Measurements from ENCODE around the gene CRMP1. TPM values are rescaled to one million over a fixed set of nuclear protein-coding genes. Genes with fewer than 3 reads are reported as not detected.
"Not testable (repeated sequence)": the region's sequence is repeated elsewhere in the genome, so short reads cannot be mapped to it uniquely, and the experiment has no call there.

Gene CRMP1
- total and polyA plus RNA-seq, 7 experiments from 2014 or later = 0.46 TPM; not detected in 6

DNA sequence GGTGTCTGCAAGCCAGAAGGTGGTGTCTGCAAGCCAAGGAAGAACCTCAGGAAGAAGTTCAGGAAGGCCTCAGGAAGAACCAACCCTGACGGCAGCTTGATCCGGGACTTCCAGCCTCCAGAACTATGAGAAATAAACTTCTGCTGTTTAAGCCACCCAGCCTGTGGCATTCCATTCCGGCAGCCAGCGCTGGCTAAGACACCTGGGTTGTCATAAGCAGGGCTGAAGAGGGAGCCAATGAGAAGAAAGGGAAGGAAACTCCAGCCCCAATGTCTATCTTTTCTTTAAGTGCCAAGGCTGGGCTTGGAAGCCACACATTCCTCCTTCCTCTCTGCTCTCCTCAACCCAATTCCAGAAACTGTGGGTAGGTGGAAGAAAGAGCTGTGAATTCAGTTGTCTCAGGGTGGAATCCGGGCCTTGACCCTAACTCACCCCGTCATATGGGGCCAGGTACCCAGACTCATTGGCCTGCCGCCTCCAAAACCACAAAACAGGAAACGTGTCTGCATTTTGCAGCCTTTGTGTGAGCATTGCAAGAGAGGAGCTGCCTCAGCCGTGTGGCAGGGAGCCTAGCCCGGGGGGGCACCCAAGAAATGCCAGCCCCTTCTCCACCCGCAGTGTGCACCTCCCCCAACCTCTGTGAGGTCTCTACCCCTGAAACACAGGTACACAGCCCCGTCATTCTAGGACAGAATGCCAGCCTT is 26.8 kb downstream of the CRMP1 start:
- H3K36me3 Mint-ChIP-seq = no peaks in the 10 kb centered on the region
- peaks cover 4 to 5% of the 10 kb centered on the region in 2 donors for H3K4me1 ChIP-seq (ENCODE audit: control insufficient read depth in 2 of 2, insufficient read depth in 2 of 2, low read length in 2 of 2)
- H3K27ac Mint-ChIP-seq = no peak overlapping the region
- ChIA-PET CTCF (no interaction called here), POLR2A (no interaction called here)
- H3K36me3 ChIP-seq (ENCODE audit: control insufficient read depth in 2 of 3, insufficient read depth in 3 of 3, low read length in 3 of 3) = no peaks in the 10 kb centered on the region
- no peak overlapping the region for H3K27ac ChIP-seq (ENCODE audit: low read depth, low read length)
- H3K4me3 ChIP-seq (ENCODE audit: low read length) = no peak overlapping the region
- H3K27me3 Mint-ChIP-seq = peaks cover 2 to 25% (median 15%) of the 10 kb centered on the region in 5 donors
- no peaks in the 10 kb centered on the region for H3K9me3 Mint-ChIP-seq
- H3K9me3 ChIP-seq (ENCODE audit: control insufficient read depth in 2 of 3, low read length in 3 of 3) = no peaks in the 10 kb centered on the region
- no peak for ATAC-seq
- peak overlapping the region in 5 of 10 donors; percentile 30 to 39 (median 38) for H3K4me3 Mint-ChIP-seq
- intact Hi-C loops (cut with micrococcal nuclease) = no loop called here
- no peaks in the 10 kb centered on the region for H3K27me3 ChIP-seq (ENCODE audit: control insufficient read depth in 2 of 2, insufficient read depth in 2 of 2, low read length in 2 of 2)
- peaks cover 4 to 46% (median 15%) of the 10 kb centered on the region in 7 donors for H3K4me1 Mint-ChIP-seq
- DNase-seq = peak in 1 of 9 donors; percentile 1

DNA sequence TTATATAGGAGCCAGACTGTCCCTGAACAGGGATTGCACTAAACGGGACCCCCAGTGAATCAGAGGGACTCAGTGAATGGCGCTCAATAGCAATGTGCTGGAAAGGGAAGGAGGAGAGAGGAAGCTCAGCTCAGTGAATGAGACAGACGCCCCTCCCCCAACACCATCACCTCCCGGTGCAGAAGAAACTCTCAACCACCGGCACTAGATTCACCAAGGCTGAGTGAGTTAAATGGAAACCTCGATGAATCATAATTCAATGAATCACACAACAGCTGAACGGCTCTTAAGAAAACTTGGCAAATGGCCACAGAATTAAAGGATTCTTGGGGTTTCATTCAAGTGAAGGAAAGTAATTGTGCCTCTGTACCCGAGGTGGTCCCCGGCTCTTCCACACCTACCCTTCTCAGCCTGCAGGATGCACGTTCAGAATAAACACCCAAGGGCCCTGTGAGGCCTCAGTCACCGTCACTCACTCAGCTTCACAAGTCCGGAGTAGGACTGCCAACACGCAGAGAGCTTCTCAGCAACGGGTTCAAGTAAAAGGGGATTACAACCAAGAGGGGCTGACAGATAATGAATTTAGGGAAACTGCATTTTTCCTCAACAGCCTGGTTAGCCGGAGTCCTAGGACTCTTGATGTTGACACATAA is 29.3 kb downstream of the CRMP1 start:
- Mint-ChIP-seq H3K4me3 (peak overlapping the region in 1 of 10 donors; percentile 49), H3K27ac (peak overlapping the region in 1 of 9 donors; percentile 58), H3K36me3 (no peaks in the 10 kb centered on the region), H3K27me3 (peaks cover 0 to 16% (median 9%) of the 10 kb centered on the region in 5 donors), H3K4me1 (peaks cover 4 to 39% (median 15%) of the 10 kb centered on the region in 7 donors), H3K9me3 (no peaks in the 10 kb centered on the region)
- no peak overlapping the region for H3K4me3 ChIP-seq (ENCODE audit: low read length)
- ChIA-PET POLR2A (no interaction called here), CTCF (no interaction called here)
- intact Hi-C loops (cut with micrococcal nuclease) = no loop called here
- H3K9me3 ChIP-seq (ENCODE audit: control insufficient read depth in 2 of 3, low read length in 3 of 3) = no peaks in the 10 kb centered on the region
- no peak for ATAC-seq
- DNase-seq = peak in 1 of 9 donors; percentile 58
- H3K36me3 ChIP-seq (ENCODE audit: control insufficient read depth in 2 of 3, insufficient read depth in 3 of 3, low read length in 3 of 3) = no peaks in the 10 kb centered on the region
- H3K27me3 ChIP-seq (ENCODE audit: control insufficient read depth in 2 of 2, insufficient read depth in 2 of 2, low read length in 2 of 2) = no peaks in the 10 kb centered on the region
- H3K27ac ChIP-seq (ENCODE audit: low read depth, low read length) = no peak overlapping the region
- peaks cover 4 to 5% of the 10 kb centered on the region in 2 donors for H3K4me1 ChIP-seq (ENCODE audit: control insufficient read depth in 2 of 2, insufficient read depth in 2 of 2, low read length in 2 of 2)

DNA sequence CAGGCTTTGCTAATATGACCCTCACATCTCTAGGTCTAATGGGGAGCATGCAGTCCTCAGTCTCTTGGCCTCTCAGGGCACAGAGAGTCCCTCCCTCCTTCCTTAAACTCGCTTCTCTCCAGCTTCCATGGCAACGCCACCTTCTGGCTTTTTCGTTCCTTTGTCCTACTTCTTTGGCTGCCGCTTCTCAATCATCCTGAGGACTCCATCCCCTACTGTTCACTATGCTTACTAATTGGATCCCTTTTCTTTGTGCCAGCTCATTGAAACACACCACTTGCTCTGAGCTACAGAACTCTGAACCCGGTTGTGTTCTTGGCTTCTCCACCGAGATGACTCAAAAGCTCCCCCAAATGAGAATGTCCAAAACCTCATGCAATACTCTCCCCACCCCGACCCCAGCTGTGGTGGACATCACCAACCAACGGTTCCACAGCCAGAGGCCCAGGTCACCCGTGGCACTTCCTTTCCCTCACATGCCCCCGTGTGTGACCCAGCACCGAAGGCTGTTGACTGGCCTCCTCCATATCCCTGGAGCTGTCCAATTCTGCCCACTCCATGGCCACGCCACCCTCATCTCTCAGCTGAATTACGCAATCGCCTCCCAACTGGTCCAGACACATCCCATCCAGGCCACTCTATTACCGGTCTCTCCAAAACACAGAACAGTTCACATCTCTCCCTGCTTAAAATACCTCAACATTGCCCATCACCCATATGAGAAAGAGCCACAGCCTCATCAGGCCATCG is 34.7 kb downstream of the CRMP1 start:
- H3K27ac Mint-ChIP-seq = no peak overlapping the region
- CTCF ChIA-PET = no interaction called here
- no peaks in the 10 kb centered on the region for H3K4me1 ChIP-seq (ENCODE audit: control insufficient read depth in 2 of 2, insufficient read depth in 2 of 2, low read length in 2 of 2)
- no peaks in the 10 kb centered on the region for H3K36me3 ChIP-seq (ENCODE audit: control insufficient read depth in 2 of 3, insufficient read depth in 3 of 3, low read length in 3 of 3)
- no peaks in the 10 kb centered on the region for H3K27me3 ChIP-seq (ENCODE audit: control insufficient read depth in 2 of 2, insufficient read depth in 2 of 2, low read length in 2 of 2)
- H3K27me3 Mint-ChIP-seq = peaks cover 0 to 5% (median 0%) of the 10 kb centered on the region in 5 donors
- no peaks in the 10 kb centered on the region for H3K9me3 Mint-ChIP-seq
- DNase-seq = no peak
- no peaks in the 10 kb centered on the region for H3K36me3 Mint-ChIP-seq
- POLR2A ChIA-PET = no interaction called here
- H3K4me1 Mint-ChIP-seq = peaks cover 0 to under 1% (median 0%) of the 10 kb centered on the region in 7 donors
- H3K4me3 ChIP-seq (ENCODE audit: low read length) = no peak overlapping the region
- intact Hi-C loops (cut with micrococcal nuclease) = no loop called here
- H3K27ac ChIP-seq (ENCODE audit: low read depth, low read length) = no peak overlapping the region
- no peak for ATAC-seq
- no peaks in the 10 kb centered on the region for H3K9me3 ChIP-seq (ENCODE audit: control insufficient read depth in 2 of 3, low read length in 3 of 3)
- H3K4me3 Mint-ChIP-seq = no peak overlapping the region

DNA sequence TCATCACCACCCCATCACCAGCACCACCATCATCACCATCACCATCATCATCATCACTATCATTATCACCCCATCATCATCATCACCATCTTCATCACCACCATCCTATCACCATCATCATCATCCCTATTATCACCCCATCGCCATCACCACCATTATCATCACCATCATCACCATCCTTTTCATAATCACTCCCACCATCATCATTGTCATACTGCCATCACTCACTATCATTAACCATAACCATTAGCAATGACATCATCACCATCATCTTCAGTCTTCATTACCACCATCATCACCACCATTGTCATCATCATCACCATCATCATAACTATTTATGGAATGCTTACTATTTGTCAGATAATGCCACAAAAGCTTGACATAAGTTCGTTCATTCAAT is 35.7 kb downstream of the CRMP1 start:
- ATAC-seq = no peak
- no peaks in the 10 kb centered on the region for H3K4me1 Mint-ChIP-seq

DNA sequence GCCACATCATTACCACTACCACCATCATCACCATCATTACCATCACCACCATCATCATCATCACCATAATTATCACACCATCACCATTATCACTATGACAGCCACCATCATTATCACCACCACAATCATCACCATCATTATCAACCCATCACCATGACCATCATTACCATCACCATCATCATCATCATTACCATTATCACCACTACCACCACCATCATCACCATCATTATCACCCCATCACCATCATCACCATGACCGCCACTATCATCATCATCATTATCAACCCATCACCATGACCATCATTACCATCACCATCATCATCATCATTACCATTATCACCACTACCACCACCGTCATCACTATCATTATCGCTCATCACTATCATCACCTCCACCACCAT is 36.5 kb downstream of the CRMP1 start:
- H3K27ac Mint-ChIP-seq; H3K36me3 ChIP-seq (ENCODE audit: control insufficient read depth in 2 of 3, insufficient read depth in 3 of 3, low read length in 3 of 3); H3K4me3 Mint-ChIP-seq; H3K27me3 ChIP-seq (ENCODE audit: control insufficient read depth in 2 of 2, insufficient read depth in 2 of 2, low read length in 2 of 2); POLR2A ChIA-PET; H3K4me3 ChIP-seq (ENCODE audit: low read length); CTCF ChIA-PET; intact Hi-C loops (cut with micrococcal nuclease); H3K9me3 ChIP-seq (ENCODE audit: control insufficient read depth in 2 of 3, low read length in 3 of 3); ATAC-seq; H3K9me3 Mint-ChIP-seq; DNase-seq; H3K27ac ChIP-seq (ENCODE audit: low read depth, low read length); H3K4me1 ChIP-seq (ENCODE audit: control insufficient read depth in 2 of 2, insufficient read depth in 2 of 2, low read length in 2 of 2); H3K36me3 Mint-ChIP-seq; H3K4me1 Mint-ChIP-seq: not testable (repeated sequence)
- peaks cover 0 to 10% (median 0%) of the 10 kb centered on the region in 5 donors for H3K27me3 Mint-ChIP-seq

More for the DNA sequence above, 35.7 kb downstream of the CRMP1 start:
- POLR2A ChIA-PET = no interaction called here
- Histone ChIP-seq H3K4me1 (ENCODE audit: control insufficient read depth in 2 of 2, insufficient read depth in 2 of 2, low read length in 2 of 2) (no peaks in the 10 kb centered on the region), H3K27me3 (ENCODE audit: control insufficient read depth in 2 of 2, insufficient read depth in 2 of 2, low read length in 2 of 2) (no peaks in the 10 kb centered on the region), H3K36me3 (ENCODE audit: control insufficient read depth in 2 of 3, insufficient read depth in 3 of 3, low read length in 3 of 3) (no peaks in the 10 kb centered on the region), H3K4me3 (ENCODE audit: low read length) (no peak overlapping the region), H3K9me3 (ENCODE audit: control insufficient read depth in 2 of 3, low read length in 3 of 3) (no peaks in the 10 kb centered on the region), H3K27ac (ENCODE audit: low read depth, low read length) (no peak overlapping the region)
- CTCF ChIA-PET = no interaction called here
- no peak for DNase-seq
- H3K4me3 Mint-ChIP-seq = no peak overlapping the region
- intact Hi-C loops (cut with micrococcal nuclease) = no loop called here
- peaks cover 0 to 5% (median 0%) of the 10 kb centered on the region in 5 donors for H3K27me3 Mint-ChIP-seq
- H3K9me3 Mint-ChIP-seq = no peaks in the 10 kb centered on the region
- H3K36me3 Mint-ChIP-seq = no peaks in the 10 kb centered on the region
- H3K27ac Mint-ChIP-seq = no peak overlapping the region

DNA sequence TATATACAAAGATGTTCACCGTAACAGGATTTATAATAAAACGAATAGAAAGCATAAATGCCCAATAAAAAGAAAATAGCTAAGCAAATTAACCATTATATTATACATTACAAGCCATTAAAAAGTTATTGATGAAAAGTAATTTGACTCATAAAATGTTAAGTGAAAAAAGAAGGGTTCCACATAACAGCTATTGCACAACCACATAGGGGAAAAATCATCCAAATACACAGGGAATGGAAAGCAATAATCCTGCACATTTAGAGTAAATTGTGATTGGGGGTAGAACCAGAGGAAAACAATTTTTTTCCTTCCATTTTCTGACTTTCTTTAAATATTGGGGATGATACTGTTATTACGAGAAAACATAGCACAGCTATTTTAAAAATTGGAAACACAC is 38.0 kb downstream of the CRMP1 start:
- DNase-seq (no peak), ATAC-seq (no peak)
- no peaks in the 10 kb centered on the region for H3K4me1 ChIP-seq (ENCODE audit: control insufficient read depth in 2 of 2, insufficient read depth in 2 of 2, low read length in 2 of 2)
- no peak overlapping the region for H3K4me3 ChIP-seq (ENCODE audit: low read length)
- no peaks in the 10 kb centered on the region for H3K27me3 ChIP-seq (ENCODE audit: control insufficient read depth in 2 of 2, insufficient read depth in 2 of 2, low read length in 2 of 2)
- H3K27me3 Mint-ChIP-seq = peaks cover under 1 to 19% (median 9%) of the 10 kb centered on the region in 5 donors
- no peak overlapping the region for H3K27ac Mint-ChIP-seq
- no peaks in the 10 kb centered on the region for H3K4me1 Mint-ChIP-seq
- peaks cover 0 to 5% (median 0%) of the 10 kb centered on the region in 11 donors for H3K9me3 Mint-ChIP-seq
- CTCF ChIA-PET = no interaction called here
- H3K36me3 Mint-ChIP-seq = no peaks in the 10 kb centered on the region
- no peaks in the 10 kb centered on the region for H3K9me3 ChIP-seq (ENCODE audit: control insufficient read depth in 2 of 3, low read length in 3 of 3)
- no peak overlapping the region for H3K27ac ChIP-seq (ENCODE audit: low read depth, low read length)
- H3K4me3 Mint-ChIP-seq = no peak overlapping the region
- H3K36me3 ChIP-seq (ENCODE audit: control insufficient read depth in 2 of 3, insufficient read depth in 3 of 3, low read length in 3 of 3) = no peaks in the 10 kb centered on the region
- POLR2A ChIA-PET = no interaction called here
- intact Hi-C loops (cut with micrococcal nuclease) = no loop called here
